ENCODE results near the gene VCL. TPM values are rescaled to one million over a fixed set of nuclear protein-coding genes. Genes with fewer than 3 reads are reported as not detected.
A peak's percentile ranks its signal among the peaks of the same experiment; 100 is the strongest.

VCL gene
- total RNA-seq, 2 experiments from 2014 or later = 18.5 to 19.7 TPM

- Mint-ChIP-seq H3K4me3 (no peak overlapping the region), H3K27ac (no peak overlapping the region), H3K27me3 (no peaks in the 10 kb centered on the region), H3K9me3 (no peaks in the 10 kb centered on the region), H3K4me1 (ENCODE audit: low read depth) (peaks cover 38% of the 10 kb centered on the region), H3K36me3 (ENCODE audit: low read depth) (peaks cover 33% of the 10 kb centered on the region)
- H3K4me3 ChIP-seq (ENCODE audit: low read length) = no peak overlapping the region
- peaks cover 3% of the 10 kb centered on the region for H3K4me1 ChIP-seq (ENCODE audit: insufficient read depth, low read length)
- no peak for ATAC-seq (ENCODE audit: poor library complexity)
- ChIA-PET POLR2A (no interaction called here), CTCF (no interaction called here)
- no peaks in the 10 kb centered on the region for H3K36me3 ChIP-seq (ENCODE audit: insufficient read depth, low read length)
- H3K9me3 ChIP-seq (ENCODE audit: control insufficient read depth in 1 of 2, insufficient read depth in 1 of 2, low read length in 2 of 2) = no peaks in the 10 kb centered on the region
- TF ChIP-seq, protein P1, sequence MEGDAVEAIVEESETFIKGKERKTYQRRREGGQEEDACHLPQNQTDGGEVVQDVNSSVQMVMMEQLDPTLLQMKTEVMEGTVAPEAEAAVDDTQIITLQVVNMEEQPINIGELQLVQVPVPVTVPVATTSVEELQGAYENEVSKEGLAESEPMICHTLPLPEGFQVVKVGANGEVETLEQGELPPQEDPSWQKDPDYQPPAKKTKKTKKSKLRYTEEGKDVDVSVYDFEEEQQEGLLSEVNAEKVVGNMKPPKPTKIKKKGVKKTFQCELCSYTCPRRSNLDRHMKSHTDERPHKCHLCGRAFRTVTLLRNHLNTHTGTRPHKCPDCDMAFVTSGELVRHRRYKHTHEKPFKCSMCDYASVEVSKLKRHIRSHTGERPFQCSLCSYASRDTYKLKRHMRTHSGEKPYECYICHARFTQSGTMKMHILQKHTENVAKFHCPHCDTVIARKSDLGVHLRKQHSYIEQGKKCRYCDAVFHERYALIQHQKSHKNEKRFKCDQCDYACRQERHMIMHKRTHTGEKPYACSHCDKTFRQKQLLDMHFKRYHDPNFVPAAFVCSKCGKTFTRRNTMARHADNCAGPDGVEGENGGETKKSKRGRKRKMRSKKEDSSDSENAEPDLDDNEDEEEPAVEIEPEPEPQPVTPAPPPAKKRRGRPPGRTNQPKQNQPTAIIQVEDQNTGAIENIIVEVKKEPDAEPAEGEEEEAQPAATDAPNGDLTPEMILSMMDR (IDR thresholded peaks at IDR 0.05) = no peak
- intact Hi-C loops (cut with DNase I, micrococcal nuclease) = no loop called here
- H3K27me3 ChIP-seq (ENCODE audit: control insufficient read depth in 1 of 2, insufficient read depth in 2 of 2, low read length in 2 of 2) = no peaks in the 10 kb centered on the region
- no peak overlapping the region for H3K27ac ChIP-seq (ENCODE audit: low read depth in 1 of 2, low read length in 2 of 2)
- no peak for DNase-seq
Observed at GRCh38 chr10:74018241-74018640, 20.3 kb downstream of the VCL start.

DNA sequence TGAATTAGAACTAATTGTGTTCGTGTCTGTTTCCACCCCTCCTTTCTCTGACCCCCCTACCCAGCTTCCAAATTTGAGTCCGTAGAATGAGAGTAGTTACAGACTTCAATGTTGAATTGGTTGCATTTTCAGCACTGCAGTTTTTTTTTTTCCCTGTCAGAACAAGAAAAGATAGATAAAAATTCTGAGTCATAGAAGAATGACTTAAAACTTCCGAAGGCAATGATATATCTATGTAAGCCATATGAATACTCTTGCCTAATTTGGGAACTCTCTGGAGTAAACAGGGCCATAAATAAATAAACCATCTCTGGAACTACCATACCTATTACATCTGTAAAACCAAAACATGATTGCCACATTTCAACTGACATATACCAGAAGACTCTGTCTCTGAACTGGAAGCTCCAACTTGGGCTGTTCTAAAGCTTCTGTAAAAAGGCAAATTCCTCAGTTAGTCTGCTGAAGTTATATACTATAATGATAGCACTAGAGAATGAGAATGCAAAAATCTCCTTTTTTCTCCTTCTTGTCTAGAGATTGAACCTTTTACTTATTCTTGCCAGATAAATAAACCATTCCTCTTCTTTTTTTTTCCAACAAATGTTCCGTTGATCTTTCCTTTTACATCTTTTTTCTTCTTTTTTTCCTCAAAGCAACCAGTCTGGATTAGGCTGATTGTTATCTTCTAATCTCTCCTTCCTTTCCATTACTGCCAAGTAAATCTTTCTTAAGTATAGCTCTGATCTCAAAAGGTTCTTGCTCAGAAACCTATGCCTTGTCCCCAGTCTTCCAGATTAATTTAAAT lies 23.5 kb downstream of the VCL start:
- ChIA-PET POLR2A (interaction anchor here (0.6 to 1.3 kb wide), 2 partner anchors 35 to 70 kb away, joined by 3 to 4 read pairs; no protein-coding TSS in a partner anchor), CTCF (interaction anchor here (0.8 kb wide), 1 partner anchor 89 kb away, joined by 3 read pairs; no protein-coding TSS in a partner anchor)
- Mint-ChIP-seq H3K27ac (peak overlapping the region; percentile 25), H3K4me1 (ENCODE audit: low read depth) (peaks cover 52% of the 10 kb centered on the region), H3K36me3 (ENCODE audit: low read depth) (peaks cover 29% of the 10 kb centered on the region), H3K27me3 (no peaks in the 10 kb centered on the region), H3K9me3 (no peaks in the 10 kb centered on the region), H3K4me3 (no peak overlapping the region)
- no peak overlapping the region for H3K4me3 ChIP-seq (ENCODE audit: low read length)
- intact Hi-C loops (cut with DNase I, micrococcal nuclease) = no loop called here
- H3K27ac ChIP-seq (ENCODE audit: low read depth in 1 of 2, low read length in 2 of 2) = no peak overlapping the region
- no peaks in the 10 kb centered on the region for H3K36me3 ChIP-seq (ENCODE audit: insufficient read depth, low read length)
- peaks cover 3% of the 10 kb centered on the region for H3K4me1 ChIP-seq (ENCODE audit: insufficient read depth, low read length)
- no peaks in the 10 kb centered on the region for H3K9me3 ChIP-seq (ENCODE audit: control insufficient read depth in 1 of 2, insufficient read depth in 1 of 2, low read length in 2 of 2)
- DNase-seq (no peak), ATAC-seq (ENCODE audit: poor library complexity) (no peak)
- no peaks in the 10 kb centered on the region for H3K27me3 ChIP-seq (ENCODE audit: control insufficient read depth in 1 of 2, insufficient read depth in 2 of 2, low read length in 2 of 2)
- TF ChIP-seq, protein P1 (IDR thresholded peaks at IDR 0.05) = no peak

GRCh38 chr10:74022926-74023629 lies 25.2 kb downstream of the VCL start:
- POLR2A ChIA-PET = no interaction called here

More at GRCh38 chr10:74022926-74023629, 25.2 kb downstream of the VCL start:
- H3K4me1 ChIP-seq (ENCODE audit: insufficient read depth, low read length) = no peaks in the 10 kb centered on the region
- intact Hi-C loops (cut with DNase I, micrococcal nuclease) = no loop called here
- no peak overlapping the region for H3K4me3 Mint-ChIP-seq
- no peak overlapping the region for H3K27ac ChIP-seq (ENCODE audit: low read depth in 1 of 2, low read length in 2 of 2)
- no peak for DNase-seq
- H3K36me3 Mint-ChIP-seq (ENCODE audit: low read depth) = peaks cover 31% of the 10 kb centered on the region
- no peaks in the 10 kb centered on the region for H3K9me3 ChIP-seq (ENCODE audit: control insufficient read depth in 1 of 2, insufficient read depth in 1 of 2, low read length in 2 of 2)
- no peak overlapping the region for H3K4me3 ChIP-seq (ENCODE audit: low read length)
- H3K4me1 Mint-ChIP-seq (ENCODE audit: low read depth) = peaks cover 58% of the 10 kb centered on the region
- H3K27ac Mint-ChIP-seq = no peak overlapping the region
- no peak for ATAC-seq (ENCODE audit: poor library complexity)
- no peaks in the 10 kb centered on the region for H3K27me3 Mint-ChIP-seq
- TF ChIP-seq, protein P1 (IDR thresholded peaks at IDR 0.05) = no peak
- no peaks in the 10 kb centered on the region for H3K36me3 ChIP-seq (ENCODE audit: insufficient read depth, low read length)
- no peaks in the 10 kb centered on the region for H3K9me3 Mint-ChIP-seq
- no peaks in the 10 kb centered on the region for H3K27me3 ChIP-seq (ENCODE audit: control insufficient read depth in 1 of 2, insufficient read depth in 2 of 2, low read length in 2 of 2)
- CTCF ChIA-PET = interaction anchor here (0.6 kb wide), 1 partner anchor 9 kb away, joined by 3 read pairs; no protein-coding TSS in a partner anchor

All from CD4-positive, alpha-beta T cell (primary cell).